ENCODE measurements around the gene ANXA2.

ANXA2 gene

GRCh38 chr15:60343221-60343970 is 54.4 kb downstream of the ANXA2 start:
- H3K9ac ChIP-seq (ENCODE audit: low read length): no peak overlapping the region
- H3K4me3 ChIP-seq (ENCODE audit: low read depth, low read length, poor library complexity, severe bottlenecking): no peak overlapping the region
- H3K27ac ChIP-seq (ENCODE audit: low read depth, low read length, poor library complexity, severe bottlenecking): no peak overlapping the region
- no peaks in the 10 kb centered on the region for H3K36me3 ChIP-seq (ENCODE audit: insufficient read depth, low read length)
- H3K4me2 ChIP-seq (ENCODE audit: low read length): no peak overlapping the region
- H3K9me2 ChIP-seq (ENCODE audit: low read depth, low read length): no peaks in the 10 kb centered on the region
- no peaks in the 10 kb centered on the region for H3K79me2 ChIP-seq (ENCODE audit: insufficient read depth, low read length)
- no peak overlapping the region for H2AFZ ChIP-seq (ENCODE audit: low read length)
- no peaks in the 10 kb centered on the region for H3F3A ChIP-seq (ENCODE audit: insufficient read depth, low read length)
- no peaks in the 10 kb centered on the region for H3K9me3 ChIP-seq (ENCODE audit: low read length)
- H4K20me1 ChIP-seq (ENCODE audit: insufficient read depth, low read length): no peaks in the 10 kb centered on the region
- no peaks in the 10 kb centered on the region for H3K4me1 ChIP-seq (ENCODE audit: insufficient read depth, low read length, severe bottlenecking)
- H3K27me3 ChIP-seq (ENCODE audit: insufficient read depth, low read length): no peaks in the 10 kb centered on the region
- no peak for TF ChIP-seq EZH2 (IDR thresholded peaks at IDR 0.05; ENCODE audit: borderline replicate concordance, low read length)
- TF ChIP-seq, protein P1, sequence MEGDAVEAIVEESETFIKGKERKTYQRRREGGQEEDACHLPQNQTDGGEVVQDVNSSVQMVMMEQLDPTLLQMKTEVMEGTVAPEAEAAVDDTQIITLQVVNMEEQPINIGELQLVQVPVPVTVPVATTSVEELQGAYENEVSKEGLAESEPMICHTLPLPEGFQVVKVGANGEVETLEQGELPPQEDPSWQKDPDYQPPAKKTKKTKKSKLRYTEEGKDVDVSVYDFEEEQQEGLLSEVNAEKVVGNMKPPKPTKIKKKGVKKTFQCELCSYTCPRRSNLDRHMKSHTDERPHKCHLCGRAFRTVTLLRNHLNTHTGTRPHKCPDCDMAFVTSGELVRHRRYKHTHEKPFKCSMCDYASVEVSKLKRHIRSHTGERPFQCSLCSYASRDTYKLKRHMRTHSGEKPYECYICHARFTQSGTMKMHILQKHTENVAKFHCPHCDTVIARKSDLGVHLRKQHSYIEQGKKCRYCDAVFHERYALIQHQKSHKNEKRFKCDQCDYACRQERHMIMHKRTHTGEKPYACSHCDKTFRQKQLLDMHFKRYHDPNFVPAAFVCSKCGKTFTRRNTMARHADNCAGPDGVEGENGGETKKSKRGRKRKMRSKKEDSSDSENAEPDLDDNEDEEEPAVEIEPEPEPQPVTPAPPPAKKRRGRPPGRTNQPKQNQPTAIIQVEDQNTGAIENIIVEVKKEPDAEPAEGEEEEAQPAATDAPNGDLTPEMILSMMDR (IDR thresholded peaks at IDR 0.05; ENCODE audit: low read length): no peak

DNA sequence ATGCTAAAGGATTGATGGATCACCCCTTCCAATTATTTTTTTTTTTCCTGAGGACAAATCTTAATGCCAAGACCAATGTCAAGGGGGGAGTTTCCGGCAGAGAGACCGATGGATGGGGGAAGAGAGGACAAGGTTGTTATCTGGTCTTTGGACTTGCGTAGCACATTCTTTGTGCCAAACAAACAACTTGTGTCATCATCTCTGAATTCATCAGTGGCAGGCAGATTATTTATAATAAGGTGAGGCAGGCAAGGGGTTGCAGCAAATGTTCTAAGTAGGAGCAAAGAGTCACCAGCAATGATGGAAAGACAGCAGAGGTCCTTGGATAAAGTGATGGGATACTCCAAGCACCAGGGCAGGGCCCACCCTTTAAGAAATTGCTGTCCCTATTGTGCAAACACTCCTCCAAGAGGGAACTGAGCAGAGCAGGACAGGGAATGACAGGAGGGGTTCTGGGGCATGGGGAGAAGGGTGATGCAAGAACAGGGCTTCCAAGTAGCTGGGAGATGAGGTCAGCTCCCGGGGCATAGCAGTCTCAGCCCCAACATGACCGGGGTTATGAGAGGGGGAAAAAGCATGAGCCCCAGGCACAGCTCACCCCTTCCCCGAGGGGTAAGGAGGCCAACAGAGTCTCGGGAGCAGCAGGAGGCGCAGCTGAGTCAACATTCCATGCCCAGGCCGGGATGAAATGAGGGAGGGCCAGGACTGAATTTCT is 57.4 kb downstream of the ANXA2 start:
- Histone ChIP-seq H3K27me3 (ENCODE audit: insufficient read depth, low read length) (no peaks in the 10 kb centered on the region), H3K9ac (ENCODE audit: low read length) (no peak overlapping the region), H4K20me1 (ENCODE audit: insufficient read depth, low read length) (no peaks in the 10 kb centered on the region), H3F3A (ENCODE audit: insufficient read depth, low read length) (no peaks in the 10 kb centered on the region), H3K4me3 (ENCODE audit: low read depth, low read length, poor library complexity, severe bottlenecking) (no peak overlapping the region), H3K9me2 (ENCODE audit: low read depth, low read length) (no peaks in the 10 kb centered on the region), H3K36me3 (ENCODE audit: insufficient read depth, low read length) (no peaks in the 10 kb centered on the region), H3K27ac (ENCODE audit: low read depth, low read length, poor library complexity, severe bottlenecking) (no peak overlapping the region), H3K9me3 (ENCODE audit: low read length) (no peaks in the 10 kb centered on the region), H3K79me2 (ENCODE audit: insufficient read depth, low read length) (no peaks in the 10 kb centered on the region), H3K4me2 (ENCODE audit: low read length) (no peak overlapping the region), H2AFZ (ENCODE audit: low read length) (no peak overlapping the region), H3K4me1 (ENCODE audit: insufficient read depth, low read length, severe bottlenecking) (no peaks in the 10 kb centered on the region)
- TF ChIP-seq, protein P1 (IDR thresholded peaks at IDR 0.05; ENCODE audit: low read length): no peak
- no peak for TF ChIP-seq EZH2 (IDR thresholded peaks at IDR 0.05; ENCODE audit: borderline replicate concordance, low read length)

- no peaks in the 10 kb centered on the region for H3K9me2 ChIP-seq (ENCODE audit: low read depth, low read length)
- no peaks in the 10 kb centered on the region for H4K20me1 ChIP-seq (ENCODE audit: insufficient read depth, low read length)
- no peak overlapping the region for H3K4me2 ChIP-seq (ENCODE audit: low read length)
- H3K9me3 ChIP-seq (ENCODE audit: low read length): no peaks in the 10 kb centered on the region
- no peak overlapping the region for H2AFZ ChIP-seq (ENCODE audit: low read length)
- H3F3A ChIP-seq (ENCODE audit: insufficient read depth, low read length): no peaks in the 10 kb centered on the region
- TF ChIP-seq, protein P1 (IDR thresholded peaks at IDR 0.05; ENCODE audit: low read length): no peak
- TF ChIP-seq EZH2 (IDR thresholded peaks at IDR 0.05; ENCODE audit: borderline replicate concordance, low read length): no peak
- H3K4me3 ChIP-seq (ENCODE audit: low read depth, low read length, poor library complexity, severe bottlenecking): no peak overlapping the region
- H3K36me3 ChIP-seq (ENCODE audit: insufficient read depth, low read length): no peaks in the 10 kb centered on the region
- no peaks in the 10 kb centered on the region for H3K27me3 ChIP-seq (ENCODE audit: insufficient read depth, low read length)
- no peak overlapping the region for H3K9ac ChIP-seq (ENCODE audit: low read length)
- H3K27ac ChIP-seq (ENCODE audit: low read depth, low read length, poor library complexity, severe bottlenecking): no peak overlapping the region
- no peaks in the 10 kb centered on the region for H3K79me2 ChIP-seq (ENCODE audit: insufficient read depth, low read length)
- H3K4me1 ChIP-seq (ENCODE audit: insufficient read depth, low read length, severe bottlenecking): no peaks in the 10 kb centered on the region
Observed at GRCh38 chr15:60339236-60339635, 58.5 kb downstream of the ANXA2 start.

Measured in OCI-LY1 (cell line).